Dendritic cell treated with granulocyte-macrophage colony-stimulating factor and Interleukin-4, amounts not matched to agents 40 ng/mL and 50 ng/mL, for 4 days (primary cell): ENCODE data around the gene SFSWAP.

ENCODE experiments used
- H3K27ac Mint-ChIP-seq: one replicate; pipeline ENCODE4 v1.8.0; 2022; ENCODE audit warnings: mild to moderate bottlenecking, mixed read lengths
- H3K27me3 Mint-ChIP-seq: one replicate; pipeline ENCODE4 v1.8.0; 2022; ENCODE audit warnings: mild to moderate bottlenecking, mixed read lengths
- H3K36me3 Mint-ChIP-seq: one replicate; pipeline ENCODE4 v1.8.0; 2022; ENCODE audit warnings: low read depth, mixed read lengths
- H3K4me1 Mint-ChIP-seq: one replicate; pipeline ENCODE4 v1.8.0; 2022; ENCODE audit warnings: low read depth, mixed read lengths
- H3K4me3 Mint-ChIP-seq: one replicate; pipeline ENCODE4 v1.8.0; 2022; ENCODE audit warnings: mild to moderate bottlenecking, moderate library complexity, mixed read lengths
- H3K9me3 Mint-ChIP-seq: one replicate; pipeline ENCODE4 v1.8.0; 2022; ENCODE audit warnings: mixed read lengths
- intact Hi-C: fragments of 100-400 bp; cut with micrococcal nuclease; formaldehyde crosslinking; loops from one replicate; pipeline ENCODE4 v1.15.0; 2022

The SFSWAP gene

GRCh38 chr12:131840643-131841416 is 129.9 kb downstream of the SFSWAP start:
- Mint-ChIP-seq H3K4me1 (no peaks in the 10 kb centered on the region), H3K36me3 (peaks cover 46% of the 10 kb centered on the region), H3K4me3 (no peak overlapping the region), H3K27ac (no peak overlapping the region), H3K9me3 (no peaks in the 10 kb centered on the region), H3K27me3 (no peaks in the 10 kb centered on the region)
- intact Hi-C loops, result no loop called here

GRCh38 chr12:131841547-131841946 is 130.7 kb downstream of the SFSWAP start:
- Mint-ChIP-seq H3K27ac (no peak overlapping the region), H3K4me1 (no peaks in the 10 kb centered on the region), H3K9me3 (no peaks in the 10 kb centered on the region), H3K36me3 (peaks cover 53% of the 10 kb centered on the region), H3K27me3 (no peaks in the 10 kb centered on the region), H3K4me3 (no peak overlapping the region)
- intact Hi-C loops, result no loop called here

GRCh38 chr12:131842169-131842568 is 131.3 kb downstream of the SFSWAP start:
- H3K27ac Mint-ChIP-seq, result no peak overlapping the region
- intact Hi-C loops, result no loop called here
- H3K36me3 Mint-ChIP-seq, result peaks cover 59% of the 10 kb centered on the region
- H3K27me3 Mint-ChIP-seq, result no peaks in the 10 kb centered on the region
- no peak overlapping the region for H3K4me3 Mint-ChIP-seq
- no peaks in the 10 kb centered on the region for H3K4me1 Mint-ChIP-seq
- no peaks in the 10 kb centered on the region for H3K9me3 Mint-ChIP-seq

DNA sequence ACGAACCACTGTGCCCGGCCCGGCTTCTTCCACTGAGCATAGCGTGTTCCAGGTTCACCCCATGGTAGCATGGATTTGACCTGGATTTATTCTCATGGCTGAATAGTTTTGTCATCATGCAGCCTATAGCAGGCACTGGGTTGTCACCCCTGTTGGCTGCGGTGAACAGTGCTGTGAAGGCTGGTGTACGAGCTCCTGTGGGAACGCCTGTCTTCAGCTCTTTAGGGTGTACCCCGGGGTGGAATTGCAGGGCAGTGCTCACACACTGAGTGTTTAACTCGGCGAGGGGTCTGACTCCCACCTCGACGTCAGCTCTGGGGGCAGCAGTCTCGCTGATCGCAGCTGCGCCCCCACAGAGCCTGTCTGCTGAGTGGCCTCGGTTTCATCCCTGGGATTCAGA is 132.6 kb downstream of the SFSWAP start:
- Mint-ChIP-seq H3K36me3 (peaks cover 64% of the 10 kb centered on the region), H3K27me3 (no peaks in the 10 kb centered on the region), H3K27ac (no peak overlapping the region), H3K4me1 (no peaks in the 10 kb centered on the region), H3K4me3 (no peak overlapping the region), H3K9me3 (no peaks in the 10 kb centered on the region)
- intact Hi-C loops, result no loop called here

DNA sequence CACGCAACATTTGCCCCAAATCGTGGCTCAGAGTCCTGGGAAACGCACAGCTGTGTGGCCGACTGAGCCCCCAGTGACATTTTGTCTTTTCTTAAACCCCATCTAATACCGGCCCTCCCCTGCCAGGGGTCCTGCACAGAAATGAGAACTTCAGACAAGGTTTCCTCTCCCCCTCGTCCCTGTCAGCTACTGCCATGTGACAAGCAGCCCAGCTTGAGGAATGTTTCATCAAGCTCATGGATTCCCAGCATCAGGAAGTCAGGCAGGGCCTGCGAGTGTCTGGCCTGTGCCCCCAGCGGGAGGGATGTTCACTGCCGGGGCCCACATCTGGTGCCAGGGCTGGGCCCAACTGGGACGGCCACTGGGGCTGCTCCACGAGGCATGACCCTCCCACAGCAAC is 133.2 kb downstream of the SFSWAP start:
- Mint-ChIP-seq H3K36me3 (peaks cover 64% of the 10 kb centered on the region), H3K27me3 (no peaks in the 10 kb centered on the region), H3K27ac (no peak overlapping the region), H3K9me3 (no peaks in the 10 kb centered on the region), H3K4me3 (no peak overlapping the region), H3K4me1 (no peaks in the 10 kb centered on the region)
- intact Hi-C loops, result no loop called here

GRCh38 chr12:131844656-131845055 is 133.8 kb downstream of the SFSWAP start:
- no peaks in the 10 kb centered on the region for H3K27me3 Mint-ChIP-seq
- no peaks in the 10 kb centered on the region for H3K4me1 Mint-ChIP-seq
- no peak overlapping the region for H3K4me3 Mint-ChIP-seq
- intact Hi-C loops, result no loop called here
- peaks cover 68% of the 10 kb centered on the region for H3K36me3 Mint-ChIP-seq
- no peak overlapping the region for H3K27ac Mint-ChIP-seq
- no peaks in the 10 kb centered on the region for H3K9me3 Mint-ChIP-seq

GRCh38 chr12:131845121-131845520 is 134.2 kb downstream of the SFSWAP start:
- Mint-ChIP-seq H3K9me3 (no peaks in the 10 kb centered on the region), H3K4me3 (no peak overlapping the region), H3K27ac (no peak overlapping the region), H3K27me3 (no peaks in the 10 kb centered on the region), H3K36me3 (peaks cover 70% of the 10 kb centered on the region), H3K4me1 (no peaks in the 10 kb centered on the region)
- intact Hi-C loops, result no loop called here

GRCh38 chr12:131847456-131847855 is 136.6 kb downstream of the SFSWAP start:
- Mint-ChIP-seq H3K27ac (no peak overlapping the region), H3K4me3 (no peak overlapping the region), H3K27me3 (no peaks in the 10 kb centered on the region), H3K4me1 (peaks cover 7% of the 10 kb centered on the region), H3K9me3 (no peaks in the 10 kb centered on the region), H3K36me3 (peaks cover 57% of the 10 kb centered on the region)
- intact Hi-C loops, result no loop called here

DNA sequence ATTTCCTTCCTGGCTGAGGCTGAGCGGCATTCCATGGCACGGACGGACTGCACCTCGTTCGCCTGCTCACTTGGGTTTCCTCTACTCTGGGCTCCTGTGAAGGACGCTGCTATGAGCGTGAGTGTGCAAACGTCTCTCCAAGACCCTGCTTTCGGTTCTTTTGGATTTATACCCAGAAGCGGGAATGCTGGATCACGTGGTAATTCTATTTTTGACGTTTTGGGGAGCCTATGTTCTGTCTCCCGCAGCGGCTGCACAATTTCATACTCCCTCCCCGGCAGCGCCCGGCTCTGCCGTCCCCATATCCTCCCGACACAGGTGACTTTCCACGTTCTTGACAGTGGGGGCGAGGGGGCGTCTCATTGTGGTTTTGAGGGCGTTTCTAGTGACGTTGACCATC is 137.9 kb downstream of the SFSWAP start:
- Mint-ChIP-seq H3K9me3 (no peaks in the 10 kb centered on the region), H3K27me3 (peaks cover 5% of the 10 kb centered on the region), H3K36me3 (peaks cover 56% of the 10 kb centered on the region), H3K4me3 (no peak overlapping the region), H3K4me1 (peaks cover 14% of the 10 kb centered on the region), H3K27ac (no peak overlapping the region)
- intact Hi-C loops, result no loop called here
